K562 (cell line): ENCODE measurements around the gene DPP10.

Source experiments
- CTCF ChIP-seq, 3 experiments: IDR thresholded peaks in 2 of 3; conservative IDR thresholded peaks in 1 of 3; 2 replicates each; pipeline ENCODE4 v1.5.1; 2011 to 2012; ENCODE audit warnings: low read length in 3 of 3, mild to moderate bottlenecking in 3 of 3, control low read depth in 2 of 3, improper control_type of control experiment in 1 of 3, inconsistent platforms in 1 of 3, low read depth in 1 of 3, mixed read lengths in 1 of 3, moderate library complexity in 1 of 3; ENCODE audit not compliant: insufficient read depth in 2 of 3
- GABPA ChIP-seq: fragments of 200-800 bp; sonication (Bioruptor generic); conservative IDR thresholded peaks from 2 replicates; pipeline ENCODE4 v1.6.1; 2016; ENCODE audit warnings: low read depth, missing genetic modification characterization, missing compliant biosample characterization
- POLR2AphosphoS5 ChIP-seq: IDR thresholded peaks from 2 replicates; pipeline ENCODE4 v1.6.1; 2011; ENCODE audit warnings: mild to moderate bottlenecking, low read depth, low read length, moderate library complexity; ENCODE audit not compliant: control insufficient read depth, insufficient read depth
- SETDB1 ChIP-seq: IDR thresholded peaks from one replicate; pipeline ENCODE4 v1.6.1; 2012; ENCODE audit warnings: low read length, control low read depth, inconsistent platforms
- ZFX ChIP-seq: sonication (generic); formaldehyde crosslinking; IDR thresholded peaks from 2 replicates; pipeline ENCODE4 v1.8.0; 2022; ENCODE audit warnings: mild to moderate bottlenecking, missing genetic modification reagents, moderate library complexity
- TF ChIP-seq, protein P1 (sequence below): sonication (generic); formaldehyde crosslinking; IDR thresholded peaks from 2 replicates; pipeline ENCODE4 v1.8.1; 2022; ENCODE audit warnings: missing genetic modification reagents
- TF ChIP-seq, protein P2 (sequence below): sonication (generic); formaldehyde crosslinking; IDR thresholded peaks from 2 replicates; pipeline ENCODE4 v1.8.1; 2023; ENCODE audit warnings: mild to moderate bottlenecking, missing genetic modification reagents

DNA sequence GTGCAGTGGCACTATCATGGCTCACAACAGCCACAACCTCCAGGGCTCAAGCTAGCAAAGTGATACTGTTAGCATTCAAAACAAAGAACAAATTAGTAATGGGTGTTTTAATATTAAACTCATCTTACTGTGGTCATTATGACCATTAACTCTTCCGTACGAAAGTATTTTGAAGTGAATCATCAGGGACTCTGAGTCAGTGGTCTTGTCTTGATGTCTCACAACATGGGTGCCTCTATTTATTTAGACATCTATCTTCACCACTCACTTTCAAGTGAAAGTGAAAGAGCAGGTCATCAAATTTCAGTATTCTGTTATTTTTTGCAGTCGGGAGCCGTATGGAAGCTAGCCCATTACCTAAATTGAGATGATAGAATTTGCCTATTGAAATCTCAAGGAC is 1118.2 kb downstream of the DPP10 start:
- TF ChIP-seq, protein P1, sequence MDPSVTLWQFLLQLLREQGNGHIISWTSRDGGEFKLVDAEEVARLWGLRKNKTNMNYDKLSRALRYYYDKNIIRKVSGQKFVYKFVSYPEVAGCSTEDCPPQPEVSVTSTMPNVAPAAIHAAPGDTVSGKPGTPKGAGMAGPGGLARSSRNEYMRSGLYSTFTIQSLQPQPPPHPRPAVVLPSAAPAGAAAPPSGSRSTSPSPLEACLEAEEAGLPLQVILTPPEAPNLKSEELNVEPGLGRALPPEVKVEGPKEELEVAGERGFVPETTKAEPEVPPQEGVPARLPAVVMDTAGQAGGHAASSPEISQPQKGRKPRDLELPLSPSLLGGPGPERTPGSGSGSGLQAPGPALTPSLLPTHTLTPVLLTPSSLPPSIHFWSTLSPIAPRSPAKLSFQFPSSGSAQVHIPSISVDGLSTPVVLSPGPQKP = no peak
- TF ChIP-seq POLR2AphosphoS5 (no peak), GABPA (tag) (no peak), ZFX (no peak), CTCF (IDR thresholded peaks at IDR 0.05 in 2 of 3, conservative IDR thresholded peaks at IDR 0.05 in 1 of 3; ENCODE audit: insufficient read depth in 2 of 3, low read depth in 1 of 3, low read length in 3 of 3) (no peak), SETDB1 (no peak)
- TF ChIP-seq, protein P2, sequence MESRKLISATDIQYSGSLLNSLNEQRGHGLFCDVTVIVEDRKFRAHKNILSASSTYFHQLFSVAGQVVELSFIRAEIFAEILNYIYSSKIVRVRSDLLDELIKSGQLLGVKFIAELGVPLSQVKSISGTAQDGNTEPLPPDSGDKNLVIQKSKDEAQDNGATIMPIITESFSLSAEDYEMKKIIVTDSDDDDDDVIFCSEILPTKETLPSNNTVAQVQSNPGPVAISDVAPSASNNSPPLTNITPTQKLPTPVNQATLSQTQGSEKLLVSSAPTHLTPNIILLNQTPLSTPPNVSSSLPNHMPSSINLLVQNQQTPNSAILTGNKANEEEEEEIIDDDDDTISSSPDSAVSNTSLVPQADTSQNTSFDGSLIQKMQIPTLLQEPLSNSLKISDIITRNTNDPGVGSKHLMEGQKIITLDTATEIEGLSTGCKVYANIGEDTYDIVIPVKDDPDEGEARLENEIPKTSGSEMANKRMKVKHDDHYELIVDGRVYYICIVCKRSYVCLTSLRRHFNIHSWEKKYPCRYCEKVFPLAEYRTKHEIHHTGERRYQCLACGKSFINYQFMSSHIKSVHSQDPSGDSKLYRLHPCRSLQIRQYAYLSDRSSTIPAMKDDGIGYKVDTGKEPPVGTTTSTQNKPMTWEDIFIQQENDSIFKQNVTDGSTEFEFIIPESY (CRISPR knock-in tag) = no peak
